Activated T-helper 1 cell treated with anti-CD3 and anti-CD28 coated beads, Interleukin-12 subunit alpha, Interleukin-12 subunit beta, Interleukin-2, Interleukin-4 antibody, amounts not matched to agents 30 ng/mL and 10 ng/mL and 1 ng/mL, durations not matched to agents 14 hours and 24 hours and 36 hours (primary cell): ENCODE results near the gene EGFR. TPM values are rescaled to one million over a fixed set of nuclear protein-coding genes. Genes with fewer than 3 reads are reported as not detected.

Experiments
- DNase-seq: peaks from one replicate; pipeline ENCODE4 v3.0.0; 2021; ENCODE audit warnings: low spot score
- H3K27ac Mint-ChIP-seq: one replicate; pipeline ENCODE4 v1.8.0; 2021; ENCODE audit warnings: mild to moderate bottlenecking, mixed read lengths
- H3K27me3 Mint-ChIP-seq: one replicate; pipeline ENCODE4 v1.8.0; 2022; ENCODE audit warnings: mild to moderate bottlenecking, moderate library complexity, mixed read lengths; ENCODE audit not compliant: insufficient read depth
- H3K36me3 Mint-ChIP-seq: one replicate; pipeline ENCODE4 v1.8.0; 2021; ENCODE audit warnings: low read depth, mixed read lengths
- H3K4me1 Mint-ChIP-seq: one replicate; pipeline ENCODE4 v1.8.0; 2021; ENCODE audit warnings: low read depth, mixed read lengths
- H3K4me3 Mint-ChIP-seq: one replicate; pipeline ENCODE4 v1.8.0; 2021; ENCODE audit warnings: mild to moderate bottlenecking, moderate library complexity, mixed read lengths
- H3K9me3 Mint-ChIP-seq: one replicate; pipeline ENCODE4 v1.8.0; 2021; ENCODE audit warnings: mixed read lengths
- intact Hi-C: fragments of 100-400 bp; cut with micrococcal nuclease; formaldehyde crosslinking; loops from one replicate; pipeline ENCODE4 v1.15.1; 2024
- total RNA-seq: library from RNA; stranded (reverse); gene quantifications from 2 replicates; pipeline ENCODE4 v1.2.3, GENCODE V29; 2022

EGFR gene
- total RNA-seq, 1 donor from 2014 or later, result 0.10 TPM

GRCh38 chr7:55099821-55100543, 81.2 kb downstream of the EGFR start:
- Mint-ChIP-seq H3K27me3 (peaks cover 32% of the 10 kb centered on the region), H3K36me3 (no peaks in the 10 kb centered on the region), H3K4me3 (no peak overlapping the region), H3K4me1 (no peaks in the 10 kb centered on the region), H3K27ac (no peak overlapping the region), H3K9me3 (no peaks in the 10 kb centered on the region)
- DNase-seq, result no peak
- intact Hi-C loops, result no loop called here

GRCh38 chr7:55100544-55101327, 81.9 kb downstream of the EGFR start:
- no peaks in the 10 kb centered on the region for H3K36me3 Mint-ChIP-seq
- intact Hi-C loops, result no loop called here

GRCh38 chr7:55101359-55101758, 82.5 kb downstream of the EGFR start:
- Mint-ChIP-seq H3K4me1 (no peaks in the 10 kb centered on the region), H3K27ac (no peak overlapping the region), H3K36me3 (no peaks in the 10 kb centered on the region)

More at GRCh38 chr7:55100544-55101327, 81.9 kb downstream of the EGFR start:
- peaks cover 34% of the 10 kb centered on the region for H3K27me3 Mint-ChIP-seq
- no peaks in the 10 kb centered on the region for H3K4me1 Mint-ChIP-seq
- no peak overlapping the region for H3K27ac Mint-ChIP-seq
- no peak for DNase-seq
- H3K9me3 Mint-ChIP-seq, result no peaks in the 10 kb centered on the region
- no peak overlapping the region for H3K4me3 Mint-ChIP-seq

GRCh38 chr7:55104123-55104522, 85.3 kb downstream of the EGFR start:
- DNase-seq, result no peak
- Mint-ChIP-seq H3K27me3 (peaks cover 31% of the 10 kb centered on the region), H3K36me3 (no peaks in the 10 kb centered on the region), H3K9me3 (no peaks in the 10 kb centered on the region), H3K27ac (no peak overlapping the region), H3K4me3 (no peak overlapping the region), H3K4me1 (no peaks in the 10 kb centered on the region)
- intact Hi-C loops, result no loop called here

More at GRCh38 chr7:55101359-55101758, 82.5 kb downstream of the EGFR start:
- intact Hi-C loops, result no loop called here
- no peak for DNase-seq
- no peak overlapping the region for H3K4me3 Mint-ChIP-seq
- peaks cover 35% of the 10 kb centered on the region for H3K27me3 Mint-ChIP-seq
- no peaks in the 10 kb centered on the region for H3K9me3 Mint-ChIP-seq

- peaks cover 31% of the 10 kb centered on the region for H3K27me3 Mint-ChIP-seq
- no peak for DNase-seq
- no peaks in the 10 kb centered on the region for H3K9me3 Mint-ChIP-seq
- intact Hi-C loops, result no loop called here
- no peaks in the 10 kb centered on the region for H3K36me3 Mint-ChIP-seq
- H3K4me3 Mint-ChIP-seq, result no peak overlapping the region
- H3K27ac Mint-ChIP-seq, result no peak overlapping the region
- no peaks in the 10 kb centered on the region for H3K4me1 Mint-ChIP-seq
Observed at GRCh38 chr7:55104712-55105433, 86.1 kb downstream of the EGFR start.

GRCh38 chr7:55105952-55106351, 87.1 kb downstream of the EGFR start:
- intact Hi-C loops, result no loop called here

GRCh38 chr7:55107946-55108345, 89.1 kb downstream of the EGFR start:
- no peak for DNase-seq
- no peaks in the 10 kb centered on the region for H3K4me1 Mint-ChIP-seq
- H3K36me3 Mint-ChIP-seq, result no peaks in the 10 kb centered on the region
- no peaks in the 10 kb centered on the region for H3K9me3 Mint-ChIP-seq
- H3K27me3 Mint-ChIP-seq, result peaks cover 17% of the 10 kb centered on the region
- H3K27ac Mint-ChIP-seq, result no peak overlapping the region
- H3K4me3 Mint-ChIP-seq, result no peak overlapping the region
- intact Hi-C loops, result no loop called here

More at GRCh38 chr7:55105952-55106351, 87.1 kb downstream of the EGFR start:
- peaks cover 30% of the 10 kb centered on the region for H3K27me3 Mint-ChIP-seq
- no peaks in the 10 kb centered on the region for H3K9me3 Mint-ChIP-seq
- H3K27ac Mint-ChIP-seq, result no peak overlapping the region
- H3K4me3 Mint-ChIP-seq, result no peak overlapping the region
- no peak for DNase-seq
- no peaks in the 10 kb centered on the region for H3K4me1 Mint-ChIP-seq
- no peaks in the 10 kb centered on the region for H3K36me3 Mint-ChIP-seq

- intact Hi-C loops, result no loop called here
- H3K4me1 Mint-ChIP-seq, result no peaks in the 10 kb centered on the region
Observed at GRCh38 chr7:55108401-55108800, 89.6 kb downstream of the EGFR start.

GRCh38 chr7:55108818-55109217, 90.0 kb downstream of the EGFR start:
- no peaks in the 10 kb centered on the region for H3K9me3 Mint-ChIP-seq

More at GRCh38 chr7:55108401-55108800, 89.6 kb downstream of the EGFR start:
- H3K4me3 Mint-ChIP-seq, result no peak overlapping the region
- H3K36me3 Mint-ChIP-seq, result no peaks in the 10 kb centered on the region
- DNase-seq, result no peak
- peaks cover 15% of the 10 kb centered on the region for H3K27me3 Mint-ChIP-seq
- no peak overlapping the region for H3K27ac Mint-ChIP-seq
- H3K9me3 Mint-ChIP-seq, result no peaks in the 10 kb centered on the region

GRCh38 chr7:55109404-55110167, 90.8 kb downstream of the EGFR start:
- Mint-ChIP-seq H3K27me3 (peaks cover 10% of the 10 kb centered on the region), H3K27ac (no peak overlapping the region), H3K4me1 (no peaks in the 10 kb centered on the region), H3K9me3 (no peaks in the 10 kb centered on the region), H3K4me3 (no peak overlapping the region), H3K36me3 (no peaks in the 10 kb centered on the region)
- DNase-seq, result no peak
- intact Hi-C loops, result no loop called here

More at GRCh38 chr7:55108818-55109217, 90.0 kb downstream of the EGFR start:
- DNase-seq, result no peak
- Mint-ChIP-seq H3K4me3 (no peak overlapping the region), H3K27ac (no peak overlapping the region), H3K27me3 (peaks cover 14% of the 10 kb centered on the region), H3K36me3 (no peaks in the 10 kb centered on the region), H3K4me1 (no peaks in the 10 kb centered on the region)
- intact Hi-C loops, result no loop called here

- H3K9me3 Mint-ChIP-seq, result no peaks in the 10 kb centered on the region
- H3K36me3 Mint-ChIP-seq, result no peaks in the 10 kb centered on the region
- no peak for DNase-seq
- no peak overlapping the region for H3K4me3 Mint-ChIP-seq
- peaks cover 7% of the 10 kb centered on the region for H3K27me3 Mint-ChIP-seq
- intact Hi-C loops, result no loop called here
- no peak overlapping the region for H3K27ac Mint-ChIP-seq
- no peaks in the 10 kb centered on the region for H3K4me1 Mint-ChIP-seq
Observed at GRCh38 chr7:55110282-55110992, 91.6 kb downstream of the EGFR start.

- Mint-ChIP-seq H3K4me1 (no peaks in the 10 kb centered on the region), H3K27ac (no peak overlapping the region), H3K4me3 (no peak overlapping the region), H3K27me3 (peaks cover 3% of the 10 kb centered on the region), H3K36me3 (no peaks in the 10 kb centered on the region), H3K9me3 (no peaks in the 10 kb centered on the region)
- no peak for DNase-seq
- intact Hi-C loops, result no loop called here
Observed at GRCh38 chr7:55110993-55111361, 92.2 kb downstream of the EGFR start.
